T-helper 22 cell (primary cell): Measurements from ENCODE around the gene CD74.
A peak's percentile ranks its signal among the peaks of the same experiment; 100 is the strongest.

Experiments used
- DNase-seq: peaks from one replicate; pipeline ENCODE4 v3.0.0-alpha.2; 2020; ENCODE audit warnings: low read depth

CD74 gene

DNA sequence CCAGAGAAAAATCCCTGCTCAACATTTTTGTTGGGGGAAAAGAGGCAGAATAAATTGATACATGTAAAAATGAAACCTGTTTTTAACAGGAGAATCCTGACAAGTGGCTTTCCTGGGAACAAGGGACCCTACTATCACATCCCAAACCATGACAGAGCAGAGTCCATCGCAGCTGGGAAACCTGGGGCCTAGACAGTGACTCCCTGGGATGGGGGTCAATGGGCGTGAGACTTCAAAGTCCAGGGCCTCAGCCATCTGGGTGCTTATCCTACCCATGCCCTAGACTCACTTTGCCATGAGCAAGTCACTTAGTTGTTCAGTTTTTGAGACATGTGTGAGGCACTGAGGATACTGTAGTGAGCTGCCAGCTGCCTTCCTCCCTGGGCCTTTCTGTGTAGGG lies 49.5 kb downstream of the CD74 start:
- DNase-seq: no peak

GRCh38 chr5:150361301-150361700 lies 51.4 kb downstream of the CD74 start:
- no peak for DNase-seq

DNA sequence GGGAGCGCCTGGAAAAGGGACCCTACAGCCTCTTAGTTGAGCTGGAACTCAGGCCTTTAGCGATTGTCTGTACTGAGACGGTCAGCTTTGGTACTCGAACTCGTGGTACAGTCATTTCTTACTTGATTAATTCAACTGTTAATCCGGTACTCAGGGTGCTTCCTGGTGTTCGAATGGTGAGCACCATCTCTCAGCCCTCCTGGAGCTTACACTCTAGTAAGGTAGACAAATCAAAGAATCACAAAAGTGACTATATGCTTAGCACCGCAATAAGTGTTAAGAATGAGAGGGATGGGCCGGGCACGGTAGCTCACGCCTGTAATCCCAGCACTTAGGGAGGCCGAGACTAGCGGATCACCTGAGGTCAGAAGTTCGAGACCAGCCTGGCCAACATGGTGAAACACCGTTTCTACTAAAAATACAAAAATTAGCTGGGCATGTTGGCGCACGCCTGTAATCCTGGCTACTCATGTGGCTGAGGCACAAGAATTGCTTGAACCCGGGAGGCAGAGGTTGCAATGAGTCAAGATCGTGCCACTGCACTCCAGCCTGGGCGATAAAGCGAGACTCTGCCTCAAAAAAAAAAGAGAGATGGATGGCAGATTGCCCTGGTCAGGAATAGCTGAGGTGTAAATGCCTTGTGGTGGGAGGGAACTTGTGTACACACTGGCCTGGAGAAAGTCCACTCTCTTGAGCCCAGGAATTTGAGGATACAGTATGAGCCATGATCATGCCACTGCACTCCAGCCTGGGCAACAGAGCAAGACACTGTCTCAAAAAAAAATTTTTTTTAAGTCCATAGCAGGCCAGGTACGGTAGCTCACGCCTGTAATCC lies 54.2 kb downstream of the CD74 start:
- no peak for DNase-seq

DNA sequence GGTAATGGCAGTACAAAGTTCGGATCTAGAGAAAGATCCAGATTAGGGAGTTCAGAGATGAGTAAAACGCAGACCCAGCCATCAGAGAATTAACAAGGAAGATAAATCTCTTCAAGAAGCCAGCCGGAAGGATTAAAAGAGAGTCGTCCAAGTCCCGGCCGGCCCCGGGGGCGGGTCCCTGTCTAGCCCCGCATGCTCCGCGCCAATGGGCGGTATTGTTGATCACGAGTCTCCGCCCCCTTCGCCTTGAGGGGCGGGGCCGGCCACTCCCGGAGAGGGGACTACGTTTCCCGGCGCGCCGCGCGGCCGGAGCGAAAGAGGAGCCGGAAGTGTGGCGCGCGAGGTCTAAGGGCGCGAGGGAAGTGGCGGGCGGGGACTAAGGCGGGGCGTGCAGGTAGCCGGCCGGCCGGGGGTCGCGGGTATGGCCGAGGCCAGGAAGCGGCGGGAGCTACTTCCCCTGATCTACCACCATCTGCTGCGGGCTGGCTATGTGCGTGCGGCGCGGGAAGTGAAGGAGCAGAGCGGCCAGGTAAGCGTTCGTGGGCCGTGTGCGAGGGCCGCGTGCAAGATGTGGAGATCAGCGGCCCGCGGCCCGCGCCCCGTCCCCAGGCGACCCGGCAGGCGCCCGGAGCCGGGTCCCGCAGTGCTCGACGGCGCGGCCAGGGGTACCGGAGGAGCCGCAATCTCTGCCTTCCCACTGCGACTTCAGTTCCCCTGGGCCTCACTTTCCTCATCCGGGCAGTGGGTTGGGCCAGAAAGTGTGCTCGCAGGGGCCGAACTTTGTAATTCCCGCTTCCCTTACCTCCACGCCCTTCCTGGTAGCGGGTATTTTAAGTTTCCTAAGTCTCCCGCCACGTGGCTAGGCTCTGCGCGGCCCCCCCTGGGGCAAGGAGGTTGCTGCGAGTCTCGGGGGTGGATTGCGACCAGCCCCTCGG lies 55.1 kb downstream of the CD74 start, which contains the start of gene TCOF1:
Gene TCOF1 (plus strand): TSS at position 372 of the 935 bp plus-strand sequence. CDS start 50 bp downstream, at position 422.
- DNase-seq: peak; percentile 90

GRCh38 chr5:150356575-150357294 lies 56.0 kb downstream of the CD74 start:
- DNase-seq: no peak

DNA sequence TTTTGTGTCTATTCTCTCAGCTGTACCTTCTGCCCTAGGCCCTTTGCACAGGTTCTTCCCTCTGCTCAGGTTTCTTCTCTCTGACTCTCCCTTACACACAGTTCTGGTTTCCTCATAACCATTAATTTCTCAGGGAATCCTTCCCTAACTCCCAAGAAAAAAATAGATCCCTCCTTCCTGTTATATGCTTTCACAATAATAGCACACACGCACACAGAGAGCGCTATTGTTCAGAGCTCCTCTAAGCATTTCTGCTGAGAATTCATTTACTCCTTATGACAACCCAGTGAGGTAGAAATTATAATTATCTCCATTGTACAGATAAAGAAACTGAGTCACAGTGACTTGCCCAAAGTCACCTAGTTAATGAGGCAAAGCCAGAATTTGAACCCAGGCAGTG lies 56.9 kb downstream of the CD74 start:
- no peak for DNase-seq

DNA sequence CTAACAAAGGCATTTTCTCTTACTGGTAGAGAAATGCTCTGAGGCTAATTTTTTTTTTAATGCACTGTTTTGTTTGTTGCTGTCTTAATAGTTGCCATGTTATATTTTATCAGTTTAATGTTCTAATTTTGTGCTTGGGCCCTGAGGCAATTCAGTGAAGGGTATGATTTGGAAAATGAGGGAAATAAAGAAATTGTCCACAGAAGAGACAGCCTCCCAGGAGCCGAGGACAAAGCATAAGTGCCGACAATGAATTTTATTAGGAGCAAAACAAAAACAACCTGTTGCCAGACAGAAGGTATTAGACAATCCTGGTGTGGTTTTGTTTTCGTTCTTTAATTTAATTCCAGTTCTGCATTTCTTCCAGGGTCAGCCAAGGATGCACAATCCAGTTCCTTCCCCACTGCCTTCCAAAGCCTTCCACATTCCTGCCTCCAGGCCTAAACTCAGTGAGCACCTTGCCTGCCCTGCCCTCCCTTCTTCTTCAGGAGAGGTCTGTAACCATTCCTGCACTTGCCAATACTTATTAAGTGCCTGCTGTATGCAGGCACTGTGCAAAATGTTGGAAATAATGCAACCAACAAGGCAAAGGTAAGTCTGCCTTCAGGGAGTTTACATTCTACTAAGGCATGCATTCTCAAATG lies 59.6 kb downstream of the CD74 start:
- DNase-seq: no peak

DNA sequence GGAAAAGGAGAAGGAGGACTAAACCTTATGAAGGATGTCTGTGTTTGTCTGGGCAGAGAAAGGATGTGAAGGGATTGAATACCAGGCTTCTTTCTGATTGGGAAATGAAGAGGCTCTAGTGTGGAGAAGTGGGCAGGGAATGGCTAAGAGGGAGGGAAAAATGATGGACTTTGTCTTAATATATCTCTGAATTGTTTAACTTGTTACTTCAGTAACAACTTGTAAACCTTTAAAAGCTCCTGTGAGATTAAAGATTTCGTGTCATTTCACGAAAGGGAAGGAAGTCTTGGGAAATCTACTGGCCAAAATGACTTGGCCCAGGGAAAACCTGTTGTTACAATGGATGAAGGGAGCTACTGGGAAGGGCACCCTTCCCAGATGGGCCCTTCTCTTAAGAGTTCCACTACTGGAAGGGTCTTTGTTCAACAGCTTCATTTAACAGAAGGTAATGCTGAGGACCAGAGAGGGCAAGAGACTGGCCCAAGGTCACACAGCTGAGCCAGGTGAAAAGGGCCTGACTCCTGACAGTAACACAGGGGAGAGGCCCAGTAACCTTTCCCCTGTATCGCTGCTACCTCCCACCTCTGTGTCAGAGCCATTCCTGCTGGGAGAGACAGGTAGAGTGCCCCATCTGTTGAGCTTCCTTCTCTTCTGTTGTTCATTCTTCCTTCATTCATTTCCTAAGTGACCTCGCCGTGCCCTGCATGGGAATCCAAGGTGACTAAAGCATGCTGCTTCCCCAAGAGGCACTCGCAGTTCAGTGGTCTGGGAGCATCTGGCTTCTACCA lies 60.3 kb downstream of the CD74 start:
- no peak for DNase-seq
